Measurements from ENCODE around the gene MCAM.

MCAM gene

DNA sequence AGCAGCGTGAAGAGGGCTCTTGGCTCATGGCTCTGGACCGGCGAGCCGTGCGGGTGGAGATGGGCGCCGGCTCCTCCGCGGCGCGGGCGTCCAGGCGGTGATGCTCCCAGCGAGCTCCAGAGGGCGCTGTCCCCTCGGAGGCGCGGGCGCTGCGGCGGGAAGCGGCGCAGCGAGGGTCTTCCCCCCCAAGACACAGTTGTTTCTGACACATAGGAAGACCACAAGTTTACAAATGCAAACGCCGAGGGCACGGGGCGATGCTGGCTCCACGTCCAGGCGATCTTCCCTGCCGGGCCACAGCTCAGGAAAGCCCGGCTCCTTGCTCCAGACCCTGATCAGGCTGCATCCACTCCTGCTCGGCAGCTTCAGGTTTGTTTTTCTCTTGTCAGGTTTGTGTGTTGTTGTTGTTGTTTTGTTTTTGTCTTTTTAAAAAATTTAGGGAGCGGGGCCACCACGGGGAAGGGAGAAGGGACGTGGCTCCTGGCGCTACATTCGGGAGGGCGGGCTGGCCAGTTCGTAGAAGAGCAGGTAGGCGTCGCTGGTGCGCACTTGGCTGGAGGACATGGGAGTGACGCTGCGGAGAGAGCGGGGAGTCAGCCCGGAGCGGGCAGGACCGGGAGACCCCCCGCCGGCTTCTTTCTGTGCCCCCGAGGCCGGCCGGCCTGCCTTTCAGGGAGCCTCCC lies 39.6 kb upstream of the MCAM start:
- H2BK15ac ChIP-seq (ENCODE audit: low read length), result no peak overlapping the region
- peak overlapping the region; percentile 45 to 71 for H3K4me3 ChIP-seq (ENCODE audit: low read length in 2 of 2)
- H3K4ac ChIP-seq (ENCODE audit: low read length), result no peak overlapping the region
- H4K8ac ChIP-seq (ENCODE audit: low read depth, low read length), result no peak overlapping the region
- H3K27ac ChIP-seq (replicated peaks; ENCODE audit: low read length), result no peak overlapping the region
- H2BK5ac ChIP-seq (ENCODE audit: low read length), result no peak overlapping the region
- no peak overlapping the region for H3K14ac ChIP-seq (ENCODE audit: low read length)
- peak; percentile 72 for DNase-seq (ENCODE audit: low spot score)
- no peak overlapping the region for H4K91ac ChIP-seq (ENCODE audit: low read depth, low read length, poor library complexity)
- H2BK120ac ChIP-seq (ENCODE audit: low read depth, low read length), result no peak overlapping the region
- no peak overlapping the region for H2AK5ac ChIP-seq (ENCODE audit: low read depth, low read length)
- H2AFZ ChIP-seq (ENCODE audit: low read length), result peak overlapping the region; percentile 95
- peak overlapping the region; percentile 98 for H3K18ac ChIP-seq (ENCODE audit: low read length)
- peaks cover 0 to 21% (median 0%) of the 10 kb centered on the region in 3 experiments for H3K27me3 ChIP-seq (ENCODE audit: control insufficient read depth in 3 of 3, insufficient read depth in 3 of 3, low read depth in 1 of 3, low read length in 3 of 3)
- H3K9me3 ChIP-seq (replicated peaks in 1 of 2; ENCODE audit: control insufficient read depth in 2 of 2, insufficient read depth in 1 of 2, low read depth in 1 of 2, low read length in 2 of 2), result no peaks in the 10 kb centered on the region
- peak overlapping the region; percentile 97 for H3K4me2 ChIP-seq (ENCODE audit: insufficient read depth, low read length, poor library complexity, severe bottlenecking)
- no peak overlapping the region for H2BK12ac ChIP-seq (ENCODE audit: low read length)
- peak overlapping the region; percentile 52 for H3K23ac ChIP-seq (ENCODE audit: low read depth, low read length, poor library complexity)
- no CpG with 5 or more reads among the region's 54 CpGs for WGBS, 2 donors (ENCODE audit: extremely low coverage in 2 of 2, insufficient read length in 2 of 2, insufficient replicate concordance in 1 of 2)
- H3K79me1 ChIP-seq (ENCODE audit: low read depth, low read length), result no peaks in the 10 kb centered on the region
- H3K36me3 ChIP-seq (replicated peaks in 1 of 2; ENCODE audit: control insufficient read depth in 2 of 2, insufficient read depth in 2 of 2, low read length in 2 of 2), result peaks cover 0 to 2% of the 10 kb centered on the region in 2 donors
- peaks cover 16 to 34% of the 10 kb centered on the region in 2 donors for H3K4me1 ChIP-seq (ENCODE audit: control insufficient read depth in 2 of 2, insufficient read depth in 1 of 2, low read depth in 1 of 2, low read length in 2 of 2)
- H3K9ac ChIP-seq (ENCODE audit: low read depth, low read length, poor library complexity), result peak overlapping the region; percentile 86

DNA sequence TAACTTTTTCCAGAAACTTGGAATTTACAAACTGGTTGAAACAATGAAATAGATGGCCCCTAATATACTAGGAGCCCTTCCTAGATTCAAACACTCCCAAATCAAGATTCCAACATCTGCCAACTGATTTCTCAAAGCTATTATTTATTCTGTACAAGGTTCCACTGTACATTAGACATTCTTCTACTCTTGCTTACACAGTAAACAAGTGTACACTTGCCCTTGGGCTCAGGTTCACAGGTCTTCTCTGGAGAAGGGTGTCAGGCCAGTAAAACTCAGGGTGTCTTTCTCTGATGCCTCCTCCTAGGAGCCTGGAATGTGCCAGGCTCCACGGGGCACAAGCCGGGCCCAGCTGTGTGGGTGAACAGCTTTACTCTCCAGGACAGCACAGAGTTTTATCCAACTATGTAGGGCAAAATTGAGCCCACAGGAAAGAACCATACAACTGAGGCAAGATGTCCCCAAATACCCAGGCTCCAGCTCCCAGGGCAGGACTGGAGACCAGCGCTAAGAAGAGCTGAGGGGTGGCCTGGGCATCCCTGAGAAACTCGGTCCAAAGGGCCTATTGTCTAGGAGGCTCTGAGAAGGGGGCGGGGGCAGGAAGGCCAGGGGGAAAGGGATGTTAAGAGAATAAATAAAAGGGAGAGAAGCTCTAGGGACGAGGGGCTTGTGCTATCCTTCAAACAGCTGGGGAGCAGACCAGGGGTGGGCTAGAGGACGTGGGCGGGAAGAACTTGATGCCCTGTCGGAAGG lies 38.3 kb upstream of the MCAM start:
- no peak overlapping the region for H2AK5ac ChIP-seq (ENCODE audit: low read depth, low read length)
- H4K91ac ChIP-seq (ENCODE audit: low read depth, low read length, poor library complexity), result no peak overlapping the region
- no peak overlapping the region for H2BK15ac ChIP-seq (ENCODE audit: low read length)
- H3K27ac ChIP-seq (replicated peaks; ENCODE audit: low read length), result no peak overlapping the region
- no peak for DNase-seq (ENCODE audit: low spot score)
- H2BK5ac ChIP-seq (ENCODE audit: low read length), result no peak overlapping the region
- H3K9ac ChIP-seq (ENCODE audit: low read depth, low read length, poor library complexity), result no peak overlapping the region
- peaks cover 0 to under 1% of the 10 kb centered on the region in 2 donors for H3K9me3 ChIP-seq (replicated peaks in 1 of 2; ENCODE audit: control insufficient read depth in 2 of 2, insufficient read depth in 1 of 2, low read depth in 1 of 2, low read length in 2 of 2)
- peaks cover 12 to 29% of the 10 kb centered on the region in 2 donors for H3K4me1 ChIP-seq (ENCODE audit: control insufficient read depth in 2 of 2, insufficient read depth in 1 of 2, low read depth in 1 of 2, low read length in 2 of 2)
- no peaks in the 10 kb centered on the region for H3K79me1 ChIP-seq (ENCODE audit: low read depth, low read length)
- no CpG with 5 or more reads among the region's 9 CpGs for whole genome bisulfite sequencing, 2 donors (ENCODE audit: extremely low coverage in 2 of 2, insufficient read length in 2 of 2, insufficient replicate concordance in 1 of 2)
- peaks cover 0 to 21% (median 0%) of the 10 kb centered on the region in 3 experiments for H3K27me3 ChIP-seq (ENCODE audit: control insufficient read depth in 3 of 3, insufficient read depth in 3 of 3, low read depth in 1 of 3, low read length in 3 of 3)
- H3K4me2 ChIP-seq (ENCODE audit: insufficient read depth, low read length, poor library complexity, severe bottlenecking), result no peak overlapping the region
- H2AFZ ChIP-seq (ENCODE audit: low read length), result no peak overlapping the region
- peaks cover 0 to 2% of the 10 kb centered on the region in 2 donors for H3K36me3 ChIP-seq (replicated peaks in 1 of 2; ENCODE audit: control insufficient read depth in 2 of 2, insufficient read depth in 2 of 2, low read length in 2 of 2)
- no peak overlapping the region for H3K4ac ChIP-seq (ENCODE audit: low read length)
- peak overlapping the region; percentile 65 for H3K18ac ChIP-seq (ENCODE audit: low read length)
- H3K4me3 ChIP-seq (ENCODE audit: low read length in 2 of 2), result no peak overlapping the region
- no peak overlapping the region for H4K8ac ChIP-seq (ENCODE audit: low read depth, low read length)
- H3K23ac ChIP-seq (ENCODE audit: low read depth, low read length, poor library complexity), result no peak overlapping the region
- H3K14ac ChIP-seq (ENCODE audit: low read length), result no peak overlapping the region
- H2BK120ac ChIP-seq (ENCODE audit: low read depth, low read length), result no peak overlapping the region
- H2BK12ac ChIP-seq (ENCODE audit: low read length), result no peak overlapping the region

DNA sequence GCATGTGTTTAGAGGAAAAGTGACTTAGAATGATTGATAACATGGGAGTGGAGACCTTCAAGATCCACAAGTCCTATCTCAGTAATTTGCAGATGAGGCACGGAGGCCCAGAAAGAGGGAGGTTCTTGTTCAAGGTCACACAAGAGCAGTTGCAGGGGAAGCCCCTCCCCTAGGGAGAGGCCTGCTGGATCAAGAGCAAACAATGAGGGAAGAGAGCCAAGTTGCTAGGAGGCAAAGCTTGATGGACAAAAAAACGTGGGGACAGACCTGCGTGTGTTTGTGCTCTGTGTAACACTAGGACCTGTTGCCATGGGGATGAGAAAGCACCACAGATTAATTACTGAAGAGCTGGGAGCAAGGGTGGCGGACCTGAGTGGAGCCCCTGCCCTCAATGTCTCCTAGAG lies 35.9 kb upstream of the MCAM start:
- no peak overlapping the region for H3K27ac ChIP-seq (replicated peaks; ENCODE audit: low read length)
- no peak for DNase-seq (ENCODE audit: low spot score)
- H3K36me3 ChIP-seq (replicated peaks in 1 of 2; ENCODE audit: control insufficient read depth in 2 of 2, insufficient read depth in 2 of 2, low read length in 2 of 2), result peaks cover 0 to 2% of the 10 kb centered on the region in 2 donors
- H2BK12ac ChIP-seq (ENCODE audit: low read length), result no peak overlapping the region
- H3K18ac ChIP-seq (ENCODE audit: low read length), result no peak overlapping the region
- no peak overlapping the region for H4K8ac ChIP-seq (ENCODE audit: low read depth, low read length)
- no peaks in the 10 kb centered on the region for H3K79me1 ChIP-seq (ENCODE audit: low read depth, low read length)
- no peak overlapping the region for H3K4me2 ChIP-seq (ENCODE audit: insufficient read depth, low read length, poor library complexity, severe bottlenecking)
- H3K4me1 ChIP-seq (ENCODE audit: control insufficient read depth in 2 of 2, insufficient read depth in 1 of 2, low read depth in 1 of 2, low read length in 2 of 2), result peaks cover 12 to 29% of the 10 kb centered on the region in 2 donors
- no peak overlapping the region for H4K91ac ChIP-seq (ENCODE audit: low read depth, low read length, poor library complexity)
- peak overlapping the region; percentile 17 for H2AFZ ChIP-seq (ENCODE audit: low read length)
- no peak overlapping the region for H2BK15ac ChIP-seq (ENCODE audit: low read length)
- H3K9me3 ChIP-seq (replicated peaks in 1 of 2; ENCODE audit: control insufficient read depth in 2 of 2, insufficient read depth in 1 of 2, low read depth in 1 of 2, low read length in 2 of 2), result peaks cover 0 to 1% of the 10 kb centered on the region in 2 donors
- H3K9ac ChIP-seq (ENCODE audit: low read depth, low read length, poor library complexity), result no peak overlapping the region
- H3K4me3 ChIP-seq (ENCODE audit: low read length in 2 of 2), result no peak overlapping the region
- H3K14ac ChIP-seq (ENCODE audit: low read length), result no peak overlapping the region
- no peak overlapping the region for H2BK120ac ChIP-seq (ENCODE audit: low read depth, low read length)
- H2BK5ac ChIP-seq (ENCODE audit: low read length), result no peak overlapping the region
- H3K4ac ChIP-seq (ENCODE audit: low read length), result no peak overlapping the region
- H2AK5ac ChIP-seq (ENCODE audit: low read depth, low read length), result no peak overlapping the region
- H3K23ac ChIP-seq (ENCODE audit: low read depth, low read length, poor library complexity), result no peak overlapping the region
- WGBS, 2 donors (ENCODE audit: extremely low coverage in 2 of 2, insufficient read length in 2 of 2, insufficient replicate concordance in 1 of 2), result no CpG with 5 or more reads among the region's 4 CpGs
- peaks cover 0 to 25% (median 0%) of the 10 kb centered on the region in 3 experiments for H3K27me3 ChIP-seq (ENCODE audit: control insufficient read depth in 3 of 3, insufficient read depth in 3 of 3, low read depth in 1 of 3, low read length in 3 of 3)

DNA sequence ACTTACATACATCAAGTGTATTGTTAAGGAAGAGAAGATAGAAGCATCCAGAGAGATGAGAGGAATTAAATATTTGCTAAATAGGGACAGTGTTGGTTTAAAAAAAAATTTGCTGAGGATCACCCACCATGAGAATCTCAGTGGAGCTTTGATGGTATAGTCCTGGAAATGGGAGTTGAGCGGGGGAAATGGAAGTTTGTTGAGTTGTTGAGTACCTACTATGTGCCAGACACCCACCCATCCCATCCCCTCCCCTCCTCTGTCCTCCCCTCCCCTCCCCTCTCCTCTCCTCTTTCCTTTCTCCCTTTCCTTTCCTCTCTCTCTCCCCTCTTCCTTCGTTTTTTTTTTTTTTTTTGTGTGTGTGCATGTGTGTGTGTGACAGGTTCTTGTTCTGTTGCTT lies 34.3 kb upstream of the MCAM start:
- Histone ChIP-seq H3K27ac (replicated peaks; ENCODE audit: low read length) (no peak overlapping the region), H2BK12ac (ENCODE audit: low read length) (no peak overlapping the region), H3K23ac (ENCODE audit: low read depth, low read length, poor library complexity) (no peak overlapping the region), H3K27me3 (ENCODE audit: control insufficient read depth in 3 of 3, insufficient read depth in 3 of 3, low read depth in 1 of 3, low read length in 3 of 3) (peaks cover 0 to 37% (median 0%) of the 10 kb centered on the region in 3 experiments), H3K14ac (ENCODE audit: low read length) (no peak overlapping the region), H3K4me1 (ENCODE audit: control insufficient read depth in 2 of 2, insufficient read depth in 1 of 2, low read depth in 1 of 2, low read length in 2 of 2) (peaks cover 14 to 26% of the 10 kb centered on the region in 2 donors), H3K4me3 (ENCODE audit: low read length in 2 of 2) (no peak overlapping the region), H3K9ac (ENCODE audit: low read depth, low read length, poor library complexity) (no peak overlapping the region), H3K4ac (ENCODE audit: low read length) (no peak overlapping the region), H2BK15ac (ENCODE audit: low read length) (no peak overlapping the region), H3K79me1 (ENCODE audit: low read depth, low read length) (no peaks in the 10 kb centered on the region), H2BK120ac (ENCODE audit: low read depth, low read length) (no peak overlapping the region), H3K4me2 (ENCODE audit: insufficient read depth, low read length, poor library complexity, severe bottlenecking) (no peak overlapping the region), H4K8ac (ENCODE audit: low read depth, low read length) (no peak overlapping the region), H4K91ac (ENCODE audit: low read depth, low read length, poor library complexity) (no peak overlapping the region), H3K9me3 (replicated peaks in 1 of 2; ENCODE audit: control insufficient read depth in 2 of 2, insufficient read depth in 1 of 2, low read depth in 1 of 2, low read length in 2 of 2) (peaks cover 0 to 1% of the 10 kb centered on the region in 2 donors), H3K36me3 (replicated peaks in 1 of 2; ENCODE audit: control insufficient read depth in 2 of 2, insufficient read depth in 2 of 2, low read length in 2 of 2) (no peaks in the 10 kb centered on the region), H2BK5ac (ENCODE audit: low read length) (no peak overlapping the region), H2AFZ (ENCODE audit: low read length) (no peak overlapping the region), H2AK5ac (ENCODE audit: low read depth, low read length) (no peak overlapping the region), H3K18ac (ENCODE audit: low read length) (no peak overlapping the region)
- DNase-seq (ENCODE audit: low spot score), result no peak
- WGBS, 2 donors (ENCODE audit: extremely low coverage in 2 of 2, insufficient read length in 2 of 2, insufficient replicate concordance in 1 of 2), result no CpG with 5 or more reads among the region's 2 CpGs
